Superior temporal gyrus (tissue), 1 donor: ENCODE measurements around the gene TOPAZ1.

ENCODE experiments used
- DNase-seq: peaks from one replicate; pipeline ENCODE4 v3.0.0-alpha.2; 2016; ENCODE audit errors: extremely low spot score

Gene TOPAZ1

GRCh38 chr3:44241706-44242105, at the start of gene TOPAZ1:
TSS of gene TOPAZ1 (plus strand) at chr3:44241886. CDS start at chr3:44242054, 168 bp downstream.
- no peak for DNase-seq

DNA sequence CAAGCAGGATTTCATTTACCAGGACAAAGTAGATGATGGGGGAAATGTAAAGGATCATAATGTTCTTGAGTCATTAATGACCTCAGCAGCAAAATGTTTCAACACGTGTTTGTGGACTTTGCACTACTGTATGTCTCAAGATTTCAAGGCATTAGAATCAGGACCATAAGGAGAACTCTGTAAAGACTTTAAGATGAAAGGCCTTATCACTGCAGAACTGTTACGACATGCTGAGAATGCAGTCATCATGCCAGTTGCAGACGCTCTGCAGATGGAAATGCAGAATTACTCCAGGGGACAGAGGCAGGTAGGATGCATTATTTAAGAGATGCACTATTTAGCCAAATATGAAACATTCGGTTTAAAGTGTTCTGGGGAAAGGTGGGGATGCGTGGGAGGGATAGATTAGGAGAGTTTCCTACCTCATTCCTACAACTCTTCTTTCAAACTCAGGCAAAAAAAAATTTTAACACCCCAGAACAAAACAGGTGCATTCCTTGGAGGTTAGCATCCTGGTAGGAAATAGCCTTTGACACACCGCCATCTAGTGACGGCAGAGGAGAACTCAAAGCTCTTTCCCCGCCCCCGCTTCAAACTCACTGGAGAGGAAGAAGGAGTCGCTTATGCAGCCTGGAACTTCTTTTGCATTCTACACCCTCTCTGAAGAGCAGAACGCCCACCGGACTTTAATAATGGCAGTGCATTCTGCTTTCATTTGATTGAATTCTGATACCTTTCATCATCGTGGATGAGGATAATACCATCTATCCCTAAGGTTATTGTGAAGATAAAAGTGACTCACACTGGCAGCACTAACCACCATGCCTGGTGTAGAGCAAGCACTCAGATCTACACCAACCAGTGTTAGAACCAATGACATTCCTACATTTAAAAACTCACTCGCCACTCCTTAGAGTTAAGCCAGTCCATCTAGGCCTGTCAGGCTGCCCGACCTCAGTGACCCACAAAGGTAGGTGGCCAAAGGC, 43.1 kb upstream of the TOPAZ1 start:
- peak; percentile 95 for DNase-seq

DNA sequence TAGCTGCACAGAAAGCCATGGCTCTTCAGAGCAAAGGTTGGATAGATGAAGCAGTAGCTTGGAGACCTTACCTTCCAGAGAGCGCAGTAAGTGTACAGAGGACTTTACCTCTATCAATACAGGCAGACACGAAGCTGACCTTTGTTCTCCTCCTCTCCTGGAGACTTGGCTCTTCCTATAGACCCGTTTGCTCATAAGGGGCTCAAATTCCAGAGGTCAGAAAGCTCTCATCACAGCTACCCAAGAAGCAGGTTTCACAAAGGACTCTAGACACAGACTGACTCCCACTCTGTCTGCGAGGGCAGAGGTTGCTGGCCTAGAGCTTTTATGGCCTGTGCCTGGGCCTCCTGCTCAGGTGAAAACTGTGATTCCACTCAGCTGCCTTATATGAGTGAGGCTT, 35.4 kb upstream of the TOPAZ1 start:
- DNase-seq: no peak

GRCh38 chr3:44206862-44207652, 34.6 kb upstream of the TOPAZ1 start:
- no peak for DNase-seq

DNA sequence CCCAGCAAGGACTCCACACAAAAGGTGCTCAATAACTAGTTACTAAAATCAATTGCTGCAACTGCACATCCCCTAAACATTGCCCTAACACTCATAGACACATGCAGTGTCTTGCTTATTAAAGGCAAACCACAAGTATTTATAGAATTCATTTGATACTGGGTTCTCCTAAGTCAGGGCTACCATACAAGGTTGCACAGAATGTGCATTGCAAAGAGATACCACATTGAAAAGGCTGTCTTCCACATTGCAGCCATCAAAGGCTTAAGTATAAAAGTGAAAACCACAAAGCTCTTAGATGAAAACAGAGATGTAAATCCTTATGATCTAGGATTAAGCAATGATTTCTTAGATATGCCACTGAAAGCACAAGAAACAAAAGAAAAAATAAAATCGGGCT, 33.6 kb upstream of the TOPAZ1 start:
- DNase-seq: no peak

DNA sequence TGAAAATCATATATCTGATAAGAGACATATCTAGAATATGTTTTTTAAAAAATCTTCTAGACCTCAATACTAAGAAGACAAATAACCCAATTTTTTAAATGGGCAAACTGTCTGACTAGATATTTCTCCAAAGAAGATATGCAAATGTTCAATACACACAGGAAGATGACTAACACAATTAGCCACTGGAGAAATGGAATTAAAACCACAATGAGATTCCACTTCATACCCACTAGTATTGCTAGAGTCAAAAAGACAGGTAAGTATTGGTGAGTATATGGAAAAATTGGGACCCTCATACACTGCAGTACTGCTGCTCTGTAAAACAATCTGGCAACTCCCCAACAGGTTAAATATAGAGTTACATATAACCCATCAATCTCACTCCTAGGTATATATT, 33.1 kb upstream of the TOPAZ1 start:
- DNase-seq: no peak

DNA sequence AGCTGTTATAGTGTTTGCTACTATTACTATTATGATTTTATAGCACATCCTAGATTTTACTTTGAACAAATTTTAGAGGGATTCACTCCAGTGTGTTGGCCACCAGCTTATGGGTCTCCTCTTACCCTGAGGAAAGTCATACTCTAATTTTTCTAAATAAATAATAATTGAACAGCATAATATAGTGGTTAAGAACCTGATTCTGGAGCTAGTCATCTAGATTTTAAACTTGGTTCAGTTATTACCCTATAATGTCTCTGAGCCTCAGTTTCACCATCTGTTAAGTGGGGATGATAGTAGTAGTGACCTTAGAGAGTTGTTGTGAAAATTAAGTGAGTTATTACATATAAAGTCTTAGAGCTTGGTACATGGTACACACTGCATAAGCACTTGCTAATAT, 30.7 kb upstream of the TOPAZ1 start:
- DNase-seq: no peak

DNA sequence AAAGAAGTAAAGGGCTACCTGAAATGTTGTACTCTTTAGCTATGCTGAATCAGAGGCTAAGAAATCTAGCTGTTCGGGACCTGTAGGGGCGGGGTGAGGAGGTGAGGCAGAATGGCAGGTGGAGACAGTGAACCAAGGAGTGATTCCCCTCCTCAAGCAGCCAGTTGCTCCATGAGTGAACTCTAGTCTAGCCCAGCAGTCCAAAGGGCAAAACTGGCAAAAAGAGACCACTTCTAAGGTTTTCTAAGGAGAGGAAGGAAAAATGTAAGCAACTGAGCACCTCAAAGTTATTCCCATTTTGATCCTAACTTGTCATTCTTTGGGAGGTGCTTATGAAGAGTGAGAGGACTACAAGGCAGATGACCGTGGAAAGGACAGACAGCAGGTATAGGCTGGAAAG, 19.3 kb upstream of the TOPAZ1 start:
- DNase-seq: no peak

- DNase-seq: no peak
Measured at GRCh38 chr3:44223299-44223698, 18.4 kb upstream of the TOPAZ1 start.

GRCh38 chr3:44224131-44224530, 17.6 kb upstream of the TOPAZ1 start:
- DNase-seq: no peak

DNA sequence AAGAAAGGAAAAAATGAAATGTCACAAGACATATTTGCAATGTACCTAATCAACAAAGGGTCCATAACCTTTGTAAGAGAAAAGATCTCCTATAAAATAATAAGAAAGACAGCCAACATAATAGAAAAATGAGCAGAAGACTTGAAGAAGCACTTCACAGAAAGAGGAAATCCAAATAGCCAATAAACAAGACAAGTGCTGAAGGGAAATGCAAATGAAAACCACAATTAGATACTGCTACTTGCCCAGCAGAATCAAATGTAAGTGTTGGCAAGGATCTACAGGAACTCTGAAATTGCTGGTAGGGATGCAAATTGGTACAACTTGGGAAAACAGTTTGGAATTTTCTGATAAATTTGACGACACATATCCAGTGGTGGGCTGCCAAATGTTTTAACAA, 15.1 kb upstream of the TOPAZ1 start:
- no peak for DNase-seq

GRCh38 chr3:44227632-44228031, 14.1 kb upstream of the TOPAZ1 start:
- DNase-seq: no peak

GRCh38 chr3:44228900-44229299, 12.8 kb upstream of the TOPAZ1 start:
- DNase-seq: no peak

GRCh38 chr3:44232407-44232806, 9.3 kb upstream of the TOPAZ1 start:
- no peak for DNase-seq

DNA sequence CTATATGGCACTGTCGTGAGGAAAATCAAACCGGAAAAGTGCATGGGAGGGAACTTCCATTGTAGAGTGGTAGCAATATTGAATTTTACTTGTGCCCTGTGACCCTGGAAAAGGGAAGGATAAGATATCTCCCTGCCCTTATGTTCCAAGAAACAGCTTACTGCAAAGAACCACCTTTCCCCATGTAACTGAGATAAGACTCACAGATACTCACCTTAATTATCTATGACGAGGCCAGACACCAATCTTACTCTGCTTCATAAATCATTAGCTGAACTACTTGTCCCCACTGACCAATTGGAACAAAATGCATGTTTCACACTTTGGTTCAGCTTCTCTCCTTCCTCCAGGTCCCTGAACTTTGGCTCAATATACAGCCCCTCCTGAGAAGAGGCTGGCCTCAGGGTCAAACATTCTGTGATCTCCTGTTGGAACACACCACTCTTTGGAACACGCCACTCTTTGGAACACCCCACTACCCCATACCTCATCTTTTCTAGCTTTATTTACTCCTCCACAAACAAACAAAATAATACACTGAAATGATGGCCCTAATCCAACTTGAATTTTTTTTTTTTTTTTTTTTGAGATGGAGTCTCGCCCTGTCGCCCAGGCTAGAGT, 6.9 kb upstream of the TOPAZ1 start:
- no peak for DNase-seq

- DNase-seq: peak; percentile 87
Measured at GRCh38 chr3:44235604-44236484, 5.8 kb upstream of the TOPAZ1 start.

- no peak for DNase-seq
Measured at GRCh38 chr3:44236485-44236908, 5.2 kb upstream of the TOPAZ1 start.

- DNase-seq: no peak
Measured at GRCh38 chr3:44237161-44237560, 4.5 kb upstream of the TOPAZ1 start.

GRCh38 chr3:44237665-44238064, 4.0 kb upstream of the TOPAZ1 start:
- no peak for DNase-seq

DNA sequence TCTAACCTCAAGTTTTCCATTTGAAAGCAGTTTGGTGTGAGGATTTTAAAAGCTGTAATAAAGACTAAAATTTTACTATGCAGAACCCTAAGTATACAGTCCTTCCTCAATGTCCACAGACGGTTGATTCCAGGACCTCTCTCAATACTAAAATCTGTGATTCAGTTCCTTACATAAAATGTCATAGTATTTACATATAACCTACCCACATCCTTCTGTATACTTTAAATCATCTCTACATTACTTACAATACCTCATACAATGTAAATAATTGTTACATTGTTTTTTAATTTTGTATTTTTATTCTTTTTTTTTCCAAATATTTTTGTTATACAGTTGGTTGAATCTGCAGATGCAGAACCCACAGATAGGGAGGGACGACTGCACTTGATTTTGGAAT, 2.8 kb upstream of the TOPAZ1 start:
- DNase-seq: no peak

- no peak for DNase-seq
Measured at GRCh38 chr3:44240061-44240460, 1.6 kb upstream of the TOPAZ1 start.
